Rectal smooth muscle tissue (tissue), 1 donor: ENCODE measurements around the gene CASQ2.
"Not testable (repeated sequence)": the region's sequence is repeated elsewhere in the genome, so short reads cannot be mapped to it uniquely, and the experiment has no call there.

Experiments used
- H3K27ac ChIP-seq: one replicate; pipeline ENCODE4 v1.7.0; 2013; ENCODE audit warnings: low read depth, low read length, inconsistent platforms
- H3K27me3 ChIP-seq: one replicate; pipeline ENCODE4 v1.7.0; 2013; ENCODE audit warnings: low read length; ENCODE audit not compliant: control insufficient read depth, insufficient read depth
- H3K36me3 ChIP-seq: one replicate; pipeline ENCODE4 v1.7.0; 2013; ENCODE audit warnings: low read length; ENCODE audit not compliant: control insufficient read depth, insufficient read depth
- H3K4me1 ChIP-seq: one replicate; pipeline ENCODE4 v1.7.0; 2013; ENCODE audit warnings: low read length; ENCODE audit not compliant: control insufficient read depth, insufficient read depth
- H3K4me3 ChIP-seq: one replicate; pipeline ENCODE4 v1.7.0; 2013; ENCODE audit warnings: low read length
- H3K9ac ChIP-seq: one replicate; pipeline ENCODE4 v1.7.0; 2013; ENCODE audit warnings: low read length

CASQ2 gene

DNA sequence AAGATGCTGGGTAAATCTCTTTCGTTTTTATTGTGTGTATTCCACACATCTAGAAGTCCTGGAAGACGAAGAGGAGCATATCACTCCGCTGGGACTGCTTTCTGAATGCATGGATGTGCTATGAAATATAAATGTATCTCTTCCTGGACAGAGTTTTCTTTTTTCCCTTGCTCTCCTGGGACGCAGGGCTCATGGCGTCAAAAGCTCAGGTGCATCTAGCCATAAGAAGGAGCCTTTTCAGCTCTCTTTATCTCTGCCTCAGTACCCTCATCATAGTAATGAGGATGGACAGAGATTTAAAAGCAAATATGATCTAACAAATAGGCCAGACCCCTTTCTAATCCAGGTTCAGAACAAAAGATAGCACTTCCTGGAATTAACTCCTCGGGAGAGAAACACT, 27.5 kb upstream of the CASQ2 start:
- H3K9ac ChIP-seq = no peak overlapping the region
- no peaks in the 10 kb centered on the region for H3K27me3 ChIP-seq
- no peaks in the 10 kb centered on the region for H3K4me1 ChIP-seq
- no peak overlapping the region for H3K4me3 ChIP-seq
- H3K36me3 ChIP-seq = no peaks in the 10 kb centered on the region
- no peak overlapping the region for H3K27ac ChIP-seq

DNA sequence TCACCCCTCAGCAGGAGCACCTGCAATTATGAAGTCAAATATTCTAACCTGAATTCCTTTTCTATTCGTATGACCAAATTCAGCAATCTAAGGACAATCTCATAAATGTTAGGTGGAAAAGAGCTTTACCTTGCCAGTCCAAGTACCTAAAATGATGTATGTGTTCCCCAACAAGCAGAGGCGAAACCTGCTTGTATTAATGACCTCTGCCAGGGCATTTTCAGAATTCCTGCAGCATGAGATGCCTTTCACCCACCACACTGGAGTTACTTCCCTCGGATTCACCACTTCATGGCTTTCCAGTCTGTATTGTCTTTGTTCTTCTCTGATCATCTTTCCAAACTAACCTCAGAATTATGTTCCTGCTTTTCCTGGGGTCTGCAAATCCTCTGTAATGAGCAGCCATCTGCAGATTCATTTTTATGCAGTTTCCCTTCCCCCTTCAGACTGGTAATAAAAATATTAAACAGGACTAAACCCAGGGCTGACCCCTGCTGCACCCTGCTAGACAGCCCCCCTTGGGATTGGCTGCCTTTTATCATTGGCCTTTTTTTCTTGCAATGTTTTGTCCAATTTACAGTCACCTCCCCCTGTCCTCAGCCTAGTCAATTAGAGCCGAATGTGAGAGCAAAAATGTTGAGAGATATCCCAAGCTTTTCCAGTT, 26.6 kb upstream of the CASQ2 start:
- H3K27me3 ChIP-seq = no peaks in the 10 kb centered on the region
- no peaks in the 10 kb centered on the region for H3K36me3 ChIP-seq
- no peak overlapping the region for H3K4me3 ChIP-seq
- no peak overlapping the region for H3K27ac ChIP-seq
- no peak overlapping the region for H3K9ac ChIP-seq
- no peaks in the 10 kb centered on the region for H3K4me1 ChIP-seq

DNA sequence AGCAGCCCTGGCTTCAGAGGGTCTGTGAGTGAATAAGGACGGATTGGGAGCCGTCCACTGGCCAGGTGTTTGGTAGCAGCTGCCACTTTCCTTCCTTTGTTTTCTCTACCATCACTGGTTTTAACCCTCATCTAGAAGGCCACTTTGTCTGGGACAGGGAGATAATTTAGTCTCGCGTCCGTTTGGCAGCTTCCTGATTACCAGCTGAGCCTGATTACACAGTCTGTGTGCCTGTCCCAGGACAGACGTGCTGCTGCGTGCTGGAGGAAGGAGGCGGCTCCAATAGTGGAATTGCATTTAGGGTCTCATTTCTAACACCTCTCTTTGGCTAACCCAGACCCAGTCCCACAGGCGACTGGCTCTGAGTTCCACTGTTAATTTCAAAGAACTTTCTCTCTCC, 24.6 kb upstream of the CASQ2 start:
- Histone ChIP-seq H3K9ac (no peak overlapping the region), H3K27ac (no peak overlapping the region), H3K4me1 (no peaks in the 10 kb centered on the region), H3K4me3 (no peak overlapping the region), H3K36me3 (no peaks in the 10 kb centered on the region), H3K27me3 (no peaks in the 10 kb centered on the region)

DNA sequence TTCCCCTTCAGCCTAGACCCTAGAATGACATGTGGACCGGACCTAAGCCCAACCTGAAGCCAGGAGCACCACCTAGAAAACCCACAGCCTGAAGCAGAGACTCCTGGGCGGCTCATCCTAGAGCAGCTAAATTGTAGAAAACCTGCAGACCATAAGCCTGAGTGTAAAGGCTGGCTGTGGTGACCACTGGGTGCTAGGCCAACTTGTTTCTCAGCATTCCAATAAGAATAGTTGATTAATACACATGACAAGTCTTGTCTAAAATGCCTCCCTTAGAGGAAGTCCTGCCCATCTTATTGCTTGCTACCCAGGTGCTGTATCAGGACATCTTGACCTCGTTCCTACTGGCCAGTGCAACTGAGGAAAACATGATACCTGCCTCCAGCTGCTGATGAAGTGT, 23.3 kb upstream of the CASQ2 start:
- Histone ChIP-seq H3K27ac (no peak overlapping the region), H3K4me3 (no peak overlapping the region), H3K4me1 (no peaks in the 10 kb centered on the region), H3K27me3 (no peaks in the 10 kb centered on the region), H3K36me3 (no peaks in the 10 kb centered on the region), H3K9ac (no peak overlapping the region)

DNA sequence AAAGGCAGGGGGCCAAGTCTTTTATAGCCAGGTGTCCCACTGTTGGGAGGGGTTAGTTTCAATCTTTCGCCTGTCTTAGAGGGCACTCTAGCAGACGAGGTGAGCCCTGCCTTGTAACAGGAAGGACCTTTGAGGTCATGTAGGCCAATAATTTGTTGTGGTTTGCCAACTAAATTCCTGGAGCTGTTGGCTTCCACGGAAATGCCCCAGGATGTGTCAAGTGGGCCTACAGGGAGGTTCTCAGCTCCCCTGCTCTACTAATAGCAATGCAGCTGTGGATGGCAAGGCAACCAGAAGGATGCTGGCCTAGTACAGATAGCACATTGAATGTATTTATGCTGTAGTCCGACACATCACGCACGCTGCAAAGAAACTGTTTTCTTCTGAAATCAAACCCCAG, 22.3 kb upstream of the CASQ2 start:
- Histone ChIP-seq H3K36me3 (no peaks in the 10 kb centered on the region), H3K9ac (no peak overlapping the region), H3K27me3 (no peaks in the 10 kb centered on the region), H3K27ac (no peak overlapping the region), H3K4me1 (no peaks in the 10 kb centered on the region), H3K4me3 (no peak overlapping the region)

DNA sequence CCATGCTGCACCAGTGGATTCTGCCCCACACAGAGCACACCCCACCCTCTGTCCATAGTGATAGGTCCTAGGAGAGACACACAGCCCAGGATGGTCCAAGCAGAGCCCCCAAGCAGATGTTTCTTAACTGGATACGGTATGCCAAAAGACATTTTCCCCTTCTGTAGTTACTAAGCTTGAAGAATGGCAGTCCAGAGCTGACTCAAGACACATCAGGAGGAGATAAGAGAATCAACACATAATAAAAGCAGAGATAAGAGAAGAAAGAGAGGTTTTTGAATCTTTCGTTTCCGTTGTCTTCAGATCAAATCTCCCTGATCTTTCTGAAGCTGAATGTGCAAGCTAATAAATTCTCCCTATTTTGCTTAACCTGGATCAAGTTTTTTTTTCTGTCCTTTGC, 21.8 kb upstream of the CASQ2 start:
- Histone ChIP-seq H3K4me3 (no peak overlapping the region), H3K27me3 (no peaks in the 10 kb centered on the region), H3K36me3 (no peaks in the 10 kb centered on the region), H3K9ac (no peak overlapping the region), H3K27ac (no peak overlapping the region), H3K4me1 (no peaks in the 10 kb centered on the region)

DNA sequence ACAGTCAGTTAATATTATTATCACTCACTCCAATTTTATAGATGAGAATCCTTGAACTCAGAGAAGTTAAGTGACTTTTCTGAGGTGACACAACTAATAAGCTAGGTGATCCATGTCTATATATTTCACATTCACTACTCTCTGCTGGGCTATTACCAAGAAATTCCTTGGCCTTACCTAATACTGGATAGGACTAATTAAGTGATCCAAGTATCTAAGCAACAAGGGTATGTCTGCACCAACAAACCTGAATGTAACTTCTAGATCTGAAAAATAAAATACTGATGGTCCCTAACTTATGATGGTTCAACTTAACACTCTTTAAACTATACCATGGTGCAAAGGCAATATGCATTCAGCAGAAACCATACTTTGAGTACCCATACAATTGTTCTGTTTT, 14.8 kb upstream of the CASQ2 start:
- Histone ChIP-seq H3K27ac (no peak overlapping the region), H3K27me3 (no peaks in the 10 kb centered on the region), H3K4me1 (no peaks in the 10 kb centered on the region), H3K4me3 (no peak overlapping the region), H3K9ac (no peak overlapping the region), H3K36me3 (no peaks in the 10 kb centered on the region)

DNA sequence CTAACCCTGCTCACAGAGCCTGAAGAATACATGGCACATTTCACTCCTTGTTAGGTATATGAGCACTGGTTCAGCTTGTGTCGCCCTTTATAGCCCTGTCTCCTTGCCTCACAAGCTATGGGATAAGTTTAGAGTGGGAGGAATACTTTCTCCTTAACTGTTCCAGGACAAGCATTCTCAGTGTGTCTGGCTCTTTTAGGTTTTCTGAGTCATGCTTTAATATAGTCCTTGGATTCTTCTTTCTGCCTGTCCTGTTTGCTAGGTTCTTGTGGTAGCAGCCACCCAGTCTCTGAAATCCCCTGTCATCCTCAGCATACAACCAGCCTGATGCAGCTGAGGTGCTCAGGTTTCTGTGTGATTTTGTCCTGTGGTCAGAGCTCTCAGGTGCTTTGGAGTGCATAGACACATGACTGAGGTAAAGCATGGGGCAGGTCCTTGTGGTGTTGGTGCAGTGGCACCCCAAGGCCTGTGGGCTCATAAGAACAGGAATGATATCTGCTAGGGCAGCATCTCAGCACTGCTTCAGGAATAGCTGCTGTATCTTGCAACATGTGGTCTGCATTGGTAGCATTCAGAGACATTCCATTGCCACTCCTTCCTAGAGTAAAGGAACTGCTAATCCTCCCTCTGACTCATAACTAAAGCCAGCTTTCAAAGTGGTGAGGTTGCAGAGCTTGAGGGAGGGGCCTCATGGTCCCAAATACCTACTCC, 14.2 kb upstream of the CASQ2 start:
- no peaks in the 10 kb centered on the region for H3K36me3 ChIP-seq
- no peak overlapping the region for H3K9ac ChIP-seq
- no peaks in the 10 kb centered on the region for H3K4me1 ChIP-seq
- H3K4me3 ChIP-seq = no peak overlapping the region
- no peak overlapping the region for H3K27ac ChIP-seq
- H3K27me3 ChIP-seq = no peaks in the 10 kb centered on the region

DNA sequence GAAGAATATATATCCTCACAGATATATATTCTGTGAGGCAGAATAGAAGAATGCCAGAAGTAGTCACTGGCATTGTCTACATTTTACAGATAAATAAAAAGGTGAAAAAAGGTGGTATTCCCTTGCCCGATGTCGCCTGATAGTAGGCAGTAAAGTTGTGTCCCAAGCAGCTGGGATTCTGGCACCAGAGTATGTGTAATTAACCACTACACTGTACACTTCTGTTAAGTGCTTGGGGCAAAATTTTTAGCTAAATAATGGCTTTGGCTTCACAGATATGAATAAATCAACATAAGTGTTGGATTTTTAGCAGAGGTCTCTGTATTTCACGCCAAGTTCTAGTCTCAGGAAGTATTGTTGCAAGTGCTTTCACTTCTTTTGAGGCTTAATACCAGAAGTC, 13.3 kb upstream of the CASQ2 start:
- Histone ChIP-seq H3K27ac (no peak overlapping the region), H3K27me3 (no peaks in the 10 kb centered on the region), H3K36me3 (no peaks in the 10 kb centered on the region), H3K4me1 (no peaks in the 10 kb centered on the region), H3K9ac (no peak overlapping the region), H3K4me3 (no peak overlapping the region)

DNA sequence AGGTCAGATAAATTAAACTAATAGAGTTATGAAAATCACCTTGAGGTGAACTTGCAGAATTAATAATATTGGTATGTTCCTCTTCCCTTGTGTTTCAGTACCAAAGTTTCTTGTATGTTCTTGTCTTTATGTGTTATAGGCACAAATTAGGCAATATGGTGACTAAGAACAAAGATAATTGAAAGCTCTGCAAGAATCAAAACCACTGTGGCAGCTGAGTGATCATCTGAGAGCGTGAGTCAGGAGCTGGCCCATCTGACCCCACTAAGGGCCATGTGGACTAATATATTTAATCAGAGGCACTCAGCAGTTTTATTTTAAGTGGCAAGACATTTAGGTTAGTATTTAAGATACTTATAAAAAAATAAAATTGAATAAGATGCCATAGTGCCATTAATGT, 12.8 kb upstream of the CASQ2 start:
- no peaks in the 10 kb centered on the region for H3K36me3 ChIP-seq
- H3K4me3 ChIP-seq = no peak overlapping the region
- H3K4me1 ChIP-seq = no peaks in the 10 kb centered on the region
- no peaks in the 10 kb centered on the region for H3K27me3 ChIP-seq
- no peak overlapping the region for H3K9ac ChIP-seq
- no peak overlapping the region for H3K27ac ChIP-seq

DNA sequence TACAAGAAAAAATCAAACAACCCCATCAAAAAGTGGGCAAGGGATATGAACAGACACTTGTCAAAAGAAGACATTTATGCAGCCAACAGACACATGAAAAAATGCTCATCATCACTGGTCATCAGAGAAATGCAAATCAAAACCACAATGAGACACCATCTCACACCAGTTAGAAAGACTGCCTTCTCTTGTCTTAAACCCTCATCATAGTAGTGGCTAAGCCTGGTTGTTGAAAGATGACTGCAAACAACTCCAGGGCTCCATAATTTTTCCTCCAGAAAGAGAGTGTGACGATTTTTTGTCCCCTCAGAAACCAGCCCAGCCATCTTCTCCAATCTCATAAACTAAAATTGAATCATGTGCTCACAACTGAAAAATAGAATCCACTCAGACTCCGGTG, 12.1 kb upstream of the CASQ2 start:
- not testable (repeated sequence) for H3K27ac ChIP-seq, H3K4me1 ChIP-seq, H3K9ac ChIP-seq, H3K27me3 ChIP-seq, H3K4me3 ChIP-seq, H3K36me3 ChIP-seq

DNA sequence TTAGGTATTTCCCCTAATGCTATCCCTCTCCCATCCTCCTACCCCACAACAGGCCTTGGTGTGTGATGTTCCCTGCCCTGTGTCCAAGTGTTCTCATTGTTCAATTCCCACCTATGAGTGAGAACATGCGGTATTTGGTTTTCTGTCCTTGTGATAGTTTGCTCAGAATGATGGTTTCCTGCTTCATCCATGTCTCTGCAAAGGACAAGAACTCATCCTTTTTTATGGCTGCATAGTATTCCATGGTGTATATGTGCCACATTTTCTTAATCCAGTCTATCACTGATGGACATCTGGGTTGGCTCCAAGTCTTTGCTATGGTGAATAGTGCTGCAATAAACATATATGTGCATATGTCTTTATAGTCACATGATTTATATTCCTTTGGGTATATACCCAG, 10.6 kb upstream of the CASQ2 start:
- not testable (repeated sequence) for H3K4me3 ChIP-seq, H3K27me3 ChIP-seq, H3K36me3 ChIP-seq, H3K4me1 ChIP-seq, H3K9ac ChIP-seq, H3K27ac ChIP-seq

DNA sequence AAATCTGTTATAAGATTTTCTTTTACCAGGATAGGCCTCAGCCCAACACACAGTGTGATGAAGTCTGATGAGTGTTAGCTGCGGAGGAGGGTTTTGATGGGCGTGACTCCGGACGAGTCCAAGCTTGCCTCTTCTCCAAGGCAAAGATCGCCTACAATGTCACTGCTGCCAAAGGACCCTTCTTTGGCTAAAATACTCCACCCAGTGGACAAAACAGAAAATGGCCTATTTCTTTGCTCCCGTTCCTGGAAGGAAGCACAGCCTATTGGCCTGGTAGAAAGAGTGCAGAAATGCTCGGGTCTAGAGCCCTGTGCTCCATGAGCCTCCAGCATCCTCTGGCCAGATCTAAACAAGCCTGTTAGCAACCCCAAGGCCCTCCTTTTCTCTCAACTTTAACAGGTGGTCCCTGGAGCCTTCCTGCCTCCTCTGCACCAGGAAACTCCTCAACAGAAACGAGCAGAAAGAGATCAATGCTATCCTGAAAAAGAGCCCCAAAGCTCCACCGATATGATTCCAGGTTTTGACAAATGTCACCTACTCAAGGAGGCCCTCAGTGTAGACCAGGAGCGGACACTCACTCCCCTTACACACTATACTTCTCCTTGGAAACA, 3.4 kb upstream of the CASQ2 start:
- no peaks in the 10 kb centered on the region for H3K27me3 ChIP-seq
- H3K27ac ChIP-seq = peak overlapping the region; percentile 57
- no peak overlapping the region for H3K9ac ChIP-seq
- no peak overlapping the region for H3K4me3 ChIP-seq
- no peaks in the 10 kb centered on the region for H3K36me3 ChIP-seq
- H3K4me1 ChIP-seq = peaks cover 3% of the 10 kb centered on the region
